Endothelial cell of umbilical vein (primary cell): ENCODE data around the gene NALF2. TPM values are rescaled to one million over a fixed set of nuclear protein-coding genes. Genes with fewer than 3 reads are reported as not detected.

Source experiments
- BruUV-seq: library from RNA; stranded (reverse); fragments of 400-500 nt; replicated peaks from 2 replicates; lab custom pipeline; 2021; lab: Mats Ljungman, UMichigan
- CTCF ChIA-PET: fragments of 300-600, 350-600 bp; sonication (Branson Sonifier 250); formaldehyde crosslinking; loops from one replicate; lab custom pipeline; 2021; ENCODE audit warnings: antibody characterized with exemption, inconsistent platforms; lab: Charles Lee
- POLR2A ChIA-PET: fragments of 300-600, 350-600 bp; sonication (Branson Sonifier 250); formaldehyde crosslinking; loops from one replicate; lab custom pipeline; 2021; ENCODE audit warnings: antibody characterized with exemption, inconsistent platforms; lab: Charles Lee
- DNase-seq: peaks from one replicate; pipeline ENCODE4 v3.0.0-alpha.2; 2011; ENCODE audit warnings: low read depth, low spot score
- FAIRE-seq: peaks from 2 replicates; lab custom pipeline; 2011; peaks lifted over from hg19 to GRCh38; lab: Jason Lieb, UNC
- H2AFZ ChIP-seq: 2 replicates; pipeline ENCODE4 v1.6.0; 2012; ENCODE audit warnings: low read depth, low read length, control low read depth, inconsistent platforms
- H3K27ac ChIP-seq: 2 replicates; pipeline ENCODE4 v1.5.1; 2011; ENCODE audit warnings: low read depth, mild to moderate bottlenecking, control low read depth, low read length, moderate library complexity; ENCODE audit not compliant: insufficient read depth
- H3K27me3 ChIP-seq, 2 experiments: 2 replicates each; pipeline versions ENCODE4 v1.6.0 to v1.6.1; 2011; ENCODE audit warnings: low read length in 2 of 2, mixed read lengths in 1 of 2; ENCODE audit not compliant: control insufficient read depth in 2 of 2, insufficient read depth in 2 of 2
- H3K36me3 ChIP-seq, 2 experiments: 2 replicates in 1 of 2; 3 replicates in 1 of 2; pipeline ENCODE4 v1.5.1; 2011; ENCODE audit warnings: low read length in 2 of 2, mild to moderate bottlenecking in 1 of 2, moderate library complexity in 1 of 2; ENCODE audit not compliant: control insufficient read depth in 2 of 2, insufficient read depth in 2 of 2; ENCODE audit errors: extremely low read depth in 1 of 2
- H3K4me1 ChIP-seq: 3 replicates; pipeline ENCODE4 v1.5.1; 2011; ENCODE audit warnings: mild to moderate bottlenecking, low read length; ENCODE audit not compliant: control insufficient read depth, insufficient read depth; ENCODE audit errors: extremely low read depth
- H3K4me2 ChIP-seq: 2 replicates; pipeline ENCODE4 v1.6.1; 2011; ENCODE audit warnings: low read length, control low read depth, mixed read lengths; ENCODE audit not compliant: insufficient read depth
- H3K4me3 ChIP-seq, 3 experiments: fragments of 200-600 bp in 1 of 3; sonication (generic), shearing (Covaris generic) in 1 of 3; replicated peaks in 1 of 3; 2 replicates each; pipeline ENCODE4 v1.5.1; 2011 to 2016; ENCODE audit warnings: control low read depth in 3 of 3, low read length in 3 of 3, mild to moderate bottlenecking in 2 of 3, inconsistent platforms in 1 of 3, low read depth in 1 of 3, moderate library complexity in 1 of 3; ENCODE audit not compliant: insufficient read depth in 1 of 3
- H3K79me2 ChIP-seq: 2 replicates; pipeline ENCODE4 v1.6.0; 2012; ENCODE audit warnings: low read length, inconsistent platforms; ENCODE audit not compliant: control insufficient read depth, insufficient read depth
- H3K9ac ChIP-seq: replicated peaks from 2 replicates; pipeline ENCODE3; 2011; ENCODE audit warnings: low read length, control low read depth; ENCODE audit not compliant: insufficient read depth; ENCODE audit errors: extremely low read depth
- H3K9me1 ChIP-seq: replicated peaks from 3 replicates; pipeline ENCODE4 v1.6.0; 2011; ENCODE audit warnings: mild to moderate bottlenecking, low read length; ENCODE audit not compliant: control insufficient read depth, insufficient read depth; ENCODE audit errors: extremely low read depth
- H3K9me3 ChIP-seq: replicated peaks from 2 replicates; pipeline ENCODE4 v1.5.1; 2012; ENCODE audit warnings: low read length, inconsistent platforms; ENCODE audit not compliant: control insufficient read depth, insufficient read depth
- H4K20me1 ChIP-seq: replicated peaks from 2 replicates; pipeline ENCODE3; 2011; ENCODE audit warnings: mild to moderate bottlenecking, low read length; ENCODE audit not compliant: control insufficient read depth, insufficient read depth; ENCODE audit errors: extremely low read depth
- EZH2 ChIP-seq: IDR thresholded peaks from 2 replicates; pipeline ENCODE4 v1.6.1; 2012; ENCODE audit warnings: borderline replicate concordance, low read depth, mild to moderate bottlenecking, moderate library complexity, low read length, inconsistent platforms; ENCODE audit not compliant: severe bottlenecking
- FOS ChIP-seq: IDR thresholded peaks from 2 replicates; pipeline ENCODE4 v1.6.1; 2011; ENCODE audit warnings: mild to moderate bottlenecking, low read length, moderate library complexity, borderline replicate concordance; ENCODE audit not compliant: insufficient read depth
- GATA2 ChIP-seq: IDR thresholded peaks from 2 replicates; pipeline ENCODE4 v1.7.0; 2011; ENCODE audit warnings: low read depth, mild to moderate bottlenecking, moderate library complexity, mixed read lengths, low read length; ENCODE audit not compliant: insufficient read length, insufficient read depth
- JUN ChIP-seq: IDR thresholded peaks from 2 replicates; pipeline ENCODE4 v1.6.1; 2011; ENCODE audit warnings: borderline replicate concordance, low read depth; ENCODE audit not compliant: insufficient read length, insufficient read depth
- MYC ChIP-seq: IDR thresholded peaks from one replicate; pipeline ENCODE4 v1.6.1; 2011; ENCODE audit warnings: mild to moderate bottlenecking, low read depth, low read length
- POLR2A ChIP-seq: IDR thresholded peaks from 2 replicates; pipeline ENCODE4 v1.6.1; 2012; ENCODE audit warnings: low read depth, mild to moderate bottlenecking, control low read depth, low read length
- POLR2AphosphoS5 ChIP-seq: IDR thresholded peaks from 2 replicates; pipeline ENCODE4 v1.6.1; 2012; ENCODE audit warnings: low read depth, mild to moderate bottlenecking, control low read depth, low read length, moderate library complexity; ENCODE audit not compliant: insufficient read depth
- dilution Hi-C: fragments of 300-500 bp; cut with MboI; formaldehyde crosslinking; loops from one replicate; pipeline ENCODE4 v1.15.0; 2019; ENCODE audit warnings: low sequenced_read_pairs; ENCODE audit not compliant: extremely low pct_ligation_motif_present
- intact Hi-C: fragments of 100-400 bp; cut with micrococcal nuclease; formaldehyde crosslinking; loops from one replicate; pipeline ENCODE4 v1.10.0; 2022
- polyA plus RNA-seq, 4 experiments: library from polyadenylated mRNA; depleted of rRNA in 3 of 4; stranded (reverse) in 3 of 4; unstranded in 1 of 4; fragments of >200 nt; gene quantifications; 2 replicates each; pipeline versions ENCODE4 v1.2.1 to v1.2.3, GENCODE V29; 2011 to 2012; ENCODE audit warnings: missing spikeins in 1 of 4
- total RNA-seq: library from RNA; stranded (reverse); gene quantifications from 2 replicates; pipeline ENCODE4 v1.2.3, GENCODE V29; 2021
- TF ChIP-seq, protein P1 (sequence below): IDR thresholded peaks from 2 replicates; pipeline ENCODE4 v1.6.1; 2011; ENCODE audit not compliant: insufficient read depth, insufficient read length
- TF ChIP-seq, protein P2 (sequence below), 2 donors: IDR thresholded peaks; 1 replicate in 1 of 2; 2 replicates in 1 of 2; pipeline ENCODE4 v1.5.1; 2011; ENCODE audit warnings: low read length in 2 of 2, mild to moderate bottlenecking in 2 of 2, moderate library complexity in 2 of 2, control low read depth in 1 of 2, inconsistent platforms in 1 of 2, low read depth in 1 of 2; ENCODE audit not compliant: insufficient read depth in 1 of 2; ENCODE audit errors: extremely low read depth in 1 of 2

Gene NALF2
- total and polyA plus RNA-seq, 2 donors (not counting 3 experiments of a cell fraction or from before 2014, with no cell fraction given) = not detected

DNA sequence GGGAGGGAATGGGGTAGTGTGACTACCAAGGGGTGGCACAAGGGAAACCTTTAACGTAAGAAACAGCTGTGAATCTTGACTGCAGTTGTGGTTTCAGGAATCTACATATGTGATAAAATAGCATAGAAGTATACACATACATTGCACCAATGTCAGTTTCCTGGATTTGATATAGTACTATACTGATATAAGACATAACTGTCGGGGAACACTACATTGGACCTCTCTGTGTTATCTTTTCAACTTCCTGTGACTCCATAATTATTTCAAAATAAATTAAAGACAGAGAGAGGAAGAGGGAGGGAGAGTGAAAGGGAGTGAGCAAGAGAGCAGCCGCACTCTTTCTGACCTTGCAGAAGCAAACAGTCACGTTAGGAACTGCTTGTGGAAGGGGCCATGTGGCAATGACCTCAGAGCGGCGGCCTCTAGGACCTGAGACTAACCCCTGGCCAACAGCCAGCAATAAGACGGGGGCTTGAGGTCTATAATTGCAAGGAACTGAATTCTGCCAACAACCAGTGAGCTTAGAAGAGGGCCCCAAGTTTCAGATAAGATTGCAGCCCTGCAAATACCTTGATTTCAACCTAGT, 47.4 kb downstream of the NALF2 start:
- no peak overlapping the region for H2AFZ ChIP-seq
- POLR2A ChIA-PET = no interaction called here
- H3K79me2 ChIP-seq = no peaks in the 10 kb centered on the region
- H4K20me1 ChIP-seq = no peaks in the 10 kb centered on the region
- H3K36me3 ChIP-seq = no peaks in the 10 kb centered on the region
- no peaks in the 10 kb centered on the region for H3K4me1 ChIP-seq
- DNase-seq (no peak), FAIRE-seq (no peak)
- H3K27me3 ChIP-seq = no peaks in the 10 kb centered on the region
- TF ChIP-seq EZH2 (no peak), POLR2AphosphoS5 (no peak), JUN (no peak), FOS (no peak), POLR2A (no peak), MYC (no peak), GATA2 (no peak)
- TF ChIP-seq, protein P1, sequence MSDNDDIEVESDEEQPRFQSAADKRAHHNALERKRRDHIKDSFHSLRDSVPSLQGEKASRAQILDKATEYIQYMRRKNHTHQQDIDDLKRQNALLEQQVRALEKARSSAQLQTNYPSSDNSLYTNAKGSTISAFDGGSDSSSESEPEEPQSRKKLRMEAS = no peak
- TF ChIP-seq, protein P2, sequence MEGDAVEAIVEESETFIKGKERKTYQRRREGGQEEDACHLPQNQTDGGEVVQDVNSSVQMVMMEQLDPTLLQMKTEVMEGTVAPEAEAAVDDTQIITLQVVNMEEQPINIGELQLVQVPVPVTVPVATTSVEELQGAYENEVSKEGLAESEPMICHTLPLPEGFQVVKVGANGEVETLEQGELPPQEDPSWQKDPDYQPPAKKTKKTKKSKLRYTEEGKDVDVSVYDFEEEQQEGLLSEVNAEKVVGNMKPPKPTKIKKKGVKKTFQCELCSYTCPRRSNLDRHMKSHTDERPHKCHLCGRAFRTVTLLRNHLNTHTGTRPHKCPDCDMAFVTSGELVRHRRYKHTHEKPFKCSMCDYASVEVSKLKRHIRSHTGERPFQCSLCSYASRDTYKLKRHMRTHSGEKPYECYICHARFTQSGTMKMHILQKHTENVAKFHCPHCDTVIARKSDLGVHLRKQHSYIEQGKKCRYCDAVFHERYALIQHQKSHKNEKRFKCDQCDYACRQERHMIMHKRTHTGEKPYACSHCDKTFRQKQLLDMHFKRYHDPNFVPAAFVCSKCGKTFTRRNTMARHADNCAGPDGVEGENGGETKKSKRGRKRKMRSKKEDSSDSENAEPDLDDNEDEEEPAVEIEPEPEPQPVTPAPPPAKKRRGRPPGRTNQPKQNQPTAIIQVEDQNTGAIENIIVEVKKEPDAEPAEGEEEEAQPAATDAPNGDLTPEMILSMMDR (IDR thresholded peaks at IDR 0.05; ENCODE audit: extremely low read depth in 1 of 2, insufficient read depth in 1 of 2, low read depth in 1 of 2, low read length in 2 of 2) = no peak
- no peaks in the 10 kb centered on the region for H3K9me3 ChIP-seq
- intact Hi-C loops = no loop called here
- no peak overlapping the region for H3K27ac ChIP-seq
- H3K9me1 ChIP-seq = no peaks in the 10 kb centered on the region
- dilution Hi-C loops = no loop called here
- H3K9ac ChIP-seq = no peak overlapping the region
- H3K4me2 ChIP-seq = no peak overlapping the region
- H3K4me3 ChIP-seq = no peak overlapping the region
- BruUV-seq = no TSS peak
- CTCF ChIA-PET = no interaction called here
